Testis (tissue), 3 donors: ENCODE measurements around the gene MMD2. TPM values are rescaled to one million over a fixed set of nuclear protein-coding genes. Genes with fewer than 3 reads are reported as not detected.

Experiments used
- DNase-seq: peaks from one replicate; pipeline ENCODE4 v3.0.0-alpha.2; 2019
- H3K27ac ChIP-seq, 2 donors: fragments of 200-600 bp; sonication (generic); one replicate each; pipeline ENCODE4 v1.5.1; 2019
- H3K27me3 ChIP-seq: fragments of 200-600 bp; sonication (generic); one replicate; pipeline ENCODE4 v1.5.1; 2019
- H3K36me3 ChIP-seq: fragments of 200-600 bp; sonication (generic); one replicate; pipeline ENCODE4 v1.5.1; 2017; ENCODE audit warnings: low read depth; ENCODE audit errors: missing control alignments
- H3K4me1 ChIP-seq: fragments of 200-600 bp; sonication (generic); one replicate; pipeline ENCODE4 v1.5.1; 2019
- H3K4me3 ChIP-seq, 2 donors: fragments of 200-600 bp; sonication (generic); one replicate each; pipeline ENCODE4 v1.5.1; 2017 to 2019
- H3K9me3 ChIP-seq: fragments of 200-600 bp; sonication (generic); one replicate; pipeline ENCODE4 v1.5.1; 2017
- POLR2A ChIP-seq: fragments of 450-650 bp; IDR thresholded peaks from one replicate; pipeline ENCODE4 v1.6.1; 2017; ENCODE audit warnings: antibody characterized with exemption, mild to moderate bottlenecking, moderate library complexity
- WGBS, 2 donors: methylation state at CpG; one replicate each; pipeline ENCODE4 v1.1.5; 2018; 5-methylcytosine and 5-hydroxymethylcytosine counted together
- intact Hi-C: fragments of 100-400 bp; cut with DNase I; formaldehyde crosslinking; loops from one replicate; pipeline ENCODE4 v1.15.1; 2023; ENCODE audit warnings: low total_unique reads
- polyA plus RNA-seq: library from polyadenylated mRNA; stranded (reverse); fragments of 350-450 nt; fragmentation: Illumina TruSeq; extraction: RNeasy Lipid Tissue Mini Kit (QIAGEN cat#74804); gene quantifications from one replicate; pipeline ENCODE4 v1.2.3, GENCODE V29; 2014; ENCODE audit warnings: low read depth, low replicate concordance; ENCODE audit not compliant: insufficient read depth
- total RNA-seq, 2 donors: library from RNA; depleted of rRNA; stranded (reverse); fragments of >200 nt; gene quantifications; one replicate each; pipeline ENCODE4 v1.2.3, GENCODE V29; 2016
- TF ChIP-seq, protein P1 (sequence below), 3 experiments: fragments of 450-650 bp in 2 of 3; fragments of 200-600 bp in 1 of 3; sonication (generic) in 1 of 3; IDR thresholded peaks; one replicate each; pipeline ENCODE4 v1.5.1; 2016 to 2019; ENCODE audit warnings: antibody characterized with exemption in 3 of 3, mild to moderate bottlenecking in 2 of 3, moderate library complexity in 1 of 3

Gene MMD2
- total and polyA plus RNA-seq, 3 donors from 2014 or later, result 20.4 to 32.0 (median 21.6) TPM

DNA sequence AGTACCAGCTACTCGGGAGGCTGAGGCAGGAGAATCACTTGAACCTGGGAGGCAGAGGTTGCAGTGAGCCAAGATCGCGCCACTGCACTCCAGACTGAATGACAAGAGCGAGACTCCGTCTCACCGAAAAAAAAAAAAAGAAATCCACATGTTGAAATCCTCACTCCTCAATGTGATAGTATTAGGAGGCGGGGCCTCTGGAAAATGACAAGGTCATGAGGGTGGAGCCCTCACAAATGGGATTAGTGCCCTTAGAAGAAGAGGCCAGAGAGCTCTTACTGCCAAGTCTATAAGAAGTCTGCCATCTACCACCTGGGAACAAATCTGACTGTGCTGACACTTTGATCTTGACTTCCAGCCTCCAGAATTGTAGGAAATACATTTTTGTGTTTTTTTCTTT lies 10.6 kb downstream of the MMD2 start:
- no peak overlapping the region for H3K27ac ChIP-seq
- no peak for DNase-seq
- no peaks in the 10 kb centered on the region for H3K36me3 ChIP-seq
- intact Hi-C loops, result no loop called here
- H3K9me3 ChIP-seq, result no peaks in the 10 kb centered on the region
- no peaks in the 10 kb centered on the region for H3K4me1 ChIP-seq
- WGBS, 2 donors, result 92 to 94% methylated on average over 7 of the region's 7 CpGs
- no peaks in the 10 kb centered on the region for H3K27me3 ChIP-seq
- no peak for TF ChIP-seq POLR2A
- TF ChIP-seq, protein P1, sequence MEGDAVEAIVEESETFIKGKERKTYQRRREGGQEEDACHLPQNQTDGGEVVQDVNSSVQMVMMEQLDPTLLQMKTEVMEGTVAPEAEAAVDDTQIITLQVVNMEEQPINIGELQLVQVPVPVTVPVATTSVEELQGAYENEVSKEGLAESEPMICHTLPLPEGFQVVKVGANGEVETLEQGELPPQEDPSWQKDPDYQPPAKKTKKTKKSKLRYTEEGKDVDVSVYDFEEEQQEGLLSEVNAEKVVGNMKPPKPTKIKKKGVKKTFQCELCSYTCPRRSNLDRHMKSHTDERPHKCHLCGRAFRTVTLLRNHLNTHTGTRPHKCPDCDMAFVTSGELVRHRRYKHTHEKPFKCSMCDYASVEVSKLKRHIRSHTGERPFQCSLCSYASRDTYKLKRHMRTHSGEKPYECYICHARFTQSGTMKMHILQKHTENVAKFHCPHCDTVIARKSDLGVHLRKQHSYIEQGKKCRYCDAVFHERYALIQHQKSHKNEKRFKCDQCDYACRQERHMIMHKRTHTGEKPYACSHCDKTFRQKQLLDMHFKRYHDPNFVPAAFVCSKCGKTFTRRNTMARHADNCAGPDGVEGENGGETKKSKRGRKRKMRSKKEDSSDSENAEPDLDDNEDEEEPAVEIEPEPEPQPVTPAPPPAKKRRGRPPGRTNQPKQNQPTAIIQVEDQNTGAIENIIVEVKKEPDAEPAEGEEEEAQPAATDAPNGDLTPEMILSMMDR (IDR thresholded peaks at IDR 0.05), result no peak
- no peak overlapping the region for H3K4me3 ChIP-seq

DNA sequence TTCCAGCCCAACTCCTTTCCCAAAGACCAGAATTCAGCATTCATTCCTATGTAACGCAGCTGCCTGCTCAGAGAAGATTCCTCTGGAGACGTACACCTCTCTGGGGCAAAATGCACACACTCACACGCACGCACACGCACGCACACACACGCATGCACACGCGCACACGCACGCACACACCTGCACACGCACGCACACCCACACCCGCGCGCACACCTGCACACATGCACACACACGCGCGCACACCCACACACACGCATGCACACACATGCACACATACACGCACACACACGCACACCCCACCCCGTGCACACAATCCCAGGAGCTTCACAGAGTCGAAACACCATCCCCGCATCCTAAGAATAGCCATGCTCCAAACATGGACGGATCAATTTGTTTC lies 13.0 kb downstream of the MMD2 start:
- no peak overlapping the region for H3K4me3 ChIP-seq
- no peaks in the 10 kb centered on the region for H3K27me3 ChIP-seq
- intact Hi-C loops, result no loop called here
- 56 to 87% methylated on average over 26 of the region's 26 CpGs for WGBS, 2 donors
- no peaks in the 10 kb centered on the region for H3K9me3 ChIP-seq
- TF ChIP-seq POLR2A, result no peak
- TF ChIP-seq, protein P1 (IDR thresholded peaks at IDR 0.05), result no peak
- peaks cover 3% of the 10 kb centered on the region for H3K4me1 ChIP-seq
- H3K27ac ChIP-seq, result no peak overlapping the region
- no peak for DNase-seq
- H3K36me3 ChIP-seq, result no peaks in the 10 kb centered on the region

DNA sequence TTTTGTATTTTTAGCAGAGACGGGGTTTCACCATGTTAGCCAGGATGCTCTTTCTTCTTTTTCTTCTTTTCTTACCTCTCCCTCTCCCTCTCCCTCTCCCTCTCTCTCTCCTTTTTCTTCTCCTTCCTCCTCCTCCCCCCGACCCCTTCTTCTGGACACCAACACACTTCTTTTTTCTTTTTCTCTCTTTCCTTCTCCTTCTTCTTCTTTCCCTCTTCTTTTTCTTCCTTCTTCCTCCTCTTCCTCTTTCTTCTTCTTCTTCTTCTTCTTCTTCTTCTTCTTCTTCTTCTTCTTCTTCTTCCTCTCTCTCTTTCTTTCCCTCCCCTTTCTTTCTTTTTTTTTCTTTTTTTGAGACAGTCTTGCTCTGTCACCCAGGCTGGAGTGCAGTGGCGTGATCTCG lies 14.0 kb downstream of the MMD2 start:
- 82 to 87% methylated on average over 4 of the region's 4 CpGs for WGBS, 2 donors
- Histone ChIP-seq H3K4me1 (peaks cover 7% of the 10 kb centered on the region), H3K27me3 (no peaks in the 10 kb centered on the region), H3K27ac (no peak overlapping the region), H3K4me3 (no peak overlapping the region), H3K9me3 (no peaks in the 10 kb centered on the region), H3K36me3 (no peaks in the 10 kb centered on the region)
- intact Hi-C loops, result no loop called here
- TF ChIP-seq, protein P1 (IDR thresholded peaks at IDR 0.05), result no peak
- no peak for TF ChIP-seq POLR2A
- no peak for DNase-seq

DNA sequence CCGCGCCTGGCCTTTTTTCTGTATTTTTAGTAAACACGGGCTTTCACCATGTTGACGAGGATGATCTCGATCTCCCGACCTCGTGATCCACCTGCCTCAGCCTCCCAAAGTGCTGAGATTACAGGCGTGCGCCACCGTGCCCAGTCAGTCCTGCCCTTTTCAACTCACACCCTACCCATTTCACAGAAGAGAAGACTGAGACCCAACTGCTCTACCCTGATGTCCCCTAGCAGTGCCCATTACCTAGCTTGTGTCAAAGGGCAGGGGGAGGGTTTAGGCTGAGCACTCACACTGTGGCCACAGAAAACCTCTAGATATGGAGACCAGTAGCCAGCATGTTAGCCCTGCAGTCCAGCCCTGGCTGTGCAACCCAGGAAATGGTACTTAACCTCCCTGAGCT lies 15.7 kb downstream of the MMD2 start:
- intact Hi-C loops, result no loop called here
- 89 to 95% methylated on average over 10 of the region's 10 CpGs for WGBS, 2 donors
- no peak overlapping the region for H3K27ac ChIP-seq
- DNase-seq, result no peak
- H3K27me3 ChIP-seq, result no peaks in the 10 kb centered on the region
- TF ChIP-seq POLR2A, result no peak
- TF ChIP-seq, protein P1 (IDR thresholded peaks at IDR 0.05), result no peak
- H3K9me3 ChIP-seq, result no peaks in the 10 kb centered on the region
- H3K4me3 ChIP-seq, result no peak overlapping the region
- peaks cover 7% of the 10 kb centered on the region for H3K4me1 ChIP-seq
- no peaks in the 10 kb centered on the region for H3K36me3 ChIP-seq

DNA sequence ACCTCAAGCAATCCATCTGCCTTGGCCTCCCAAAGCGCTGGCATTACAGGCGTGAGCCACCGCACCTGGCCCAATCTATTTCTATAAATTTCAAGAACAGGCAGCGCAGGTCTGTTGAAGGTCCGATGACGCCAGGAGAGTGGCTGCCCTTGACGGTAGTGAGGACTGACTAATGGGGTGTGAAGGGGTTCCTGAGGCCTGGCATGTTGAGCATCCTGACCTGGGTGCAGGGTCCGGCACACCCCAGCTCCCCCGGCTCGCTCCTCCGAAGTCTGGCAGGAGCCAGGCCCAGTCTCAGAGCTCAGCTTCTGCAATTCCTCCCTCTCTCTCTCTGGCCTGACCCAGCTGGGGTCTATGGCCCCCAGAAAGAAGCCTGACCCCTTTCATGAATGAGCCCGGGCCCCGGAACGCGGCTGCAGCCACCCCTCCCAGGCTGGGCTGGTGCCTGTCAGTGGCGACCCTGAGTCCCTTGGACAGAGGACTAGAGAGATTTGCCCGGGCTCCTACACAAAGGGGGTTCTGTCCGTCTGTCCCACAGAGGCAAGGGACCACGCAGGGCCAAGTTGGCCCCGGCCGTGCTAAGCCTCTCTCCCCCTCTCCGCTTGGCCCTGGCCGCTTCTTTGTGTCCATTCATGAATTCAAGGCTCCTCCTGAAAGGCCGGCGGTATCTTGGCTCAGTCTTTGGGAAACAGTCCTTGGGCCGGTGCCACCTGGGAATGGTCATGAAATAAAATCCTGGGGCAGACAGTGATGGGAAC lies 18.8 kb downstream of the MMD2 start:
- Histone ChIP-seq H3K27me3 (no peaks in the 10 kb centered on the region), H3K4me3 (no peak overlapping the region), H3K36me3 (no peaks in the 10 kb centered on the region), H3K9me3 (no peaks in the 10 kb centered on the region), H3K4me1 (peaks cover 7% of the 10 kb centered on the region), H3K27ac (peak overlapping the region in 1 of 2 donors; percentile 29)
- intact Hi-C loops, result no loop called here
- DNase-seq, result peak; percentile 93
- TF ChIP-seq, protein P1 (IDR thresholded peaks at IDR 0.05), result no peak
- TF ChIP-seq POLR2A, result no peak
- WGBS, 2 donors, result 47 to 53% methylated on average over 8 to 26 of the region's 26 CpGs
